ENCODE results near the gene MLLT3.
A peak's percentile ranks its signal among the peaks of the same experiment; 100 is the strongest.

The MLLT3 gene

DNA sequence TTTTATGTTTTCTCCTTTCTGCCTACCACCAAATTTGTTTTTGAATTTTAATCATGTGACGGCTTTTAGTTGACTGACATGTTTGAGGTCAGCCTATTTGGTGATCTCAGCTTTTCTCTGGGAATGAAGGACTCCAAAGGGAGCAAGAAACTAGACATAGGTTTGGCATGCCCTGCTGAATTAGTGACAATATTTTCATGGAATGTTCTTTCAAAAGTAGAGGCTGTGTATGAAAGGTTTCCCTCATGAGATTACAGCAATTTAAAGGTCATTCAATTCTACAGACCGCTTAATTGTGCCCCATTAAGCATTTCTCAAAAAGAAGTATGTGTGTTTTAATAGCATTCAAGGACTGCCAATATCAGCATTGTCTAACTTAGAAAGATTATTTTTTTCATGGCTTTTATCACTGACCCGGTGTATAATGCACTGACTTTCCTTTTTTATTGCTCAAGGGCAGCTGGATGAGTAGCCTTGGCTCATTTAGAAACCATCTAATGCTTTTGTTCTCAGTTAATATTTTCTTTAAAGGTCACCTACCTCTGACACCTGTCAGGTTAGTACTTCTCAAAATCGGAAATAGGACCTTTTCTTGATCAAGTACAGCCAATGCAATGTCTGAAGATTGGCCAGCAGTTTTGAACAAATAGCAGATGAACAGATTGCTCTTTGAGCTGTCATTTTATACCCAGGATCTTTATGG, 8.1 kb upstream of the MLLT3 start:
- no peak overlapping the region for H3K27ac ChIP-seq (ENCODE audit: low read depth, low read length, severe bottlenecking)
- H3K36me3 ChIP-seq (ENCODE audit: control insufficient read depth, insufficient read depth, low read length): no peaks in the 10 kb centered on the region
- WGBS, 2 experiments (ENCODE audit: insufficient coverage in 2 of 2): 85 to 96% methylated on average over 1 to 4 of the region's 4 CpGs
- no peaks in the 10 kb centered on the region for H3K4me1 ChIP-seq (ENCODE audit: control insufficient read depth, insufficient read depth, low read length, poor library complexity, severe bottlenecking)
- H3K9me3 ChIP-seq (ENCODE audit: control insufficient read depth, low read length): no peaks in the 10 kb centered on the region
- no peak overlapping the region for H3K4me3 ChIP-seq (ENCODE audit: extremely low read depth, insufficient read depth, low read length, poor library complexity, severe bottlenecking)

DNA sequence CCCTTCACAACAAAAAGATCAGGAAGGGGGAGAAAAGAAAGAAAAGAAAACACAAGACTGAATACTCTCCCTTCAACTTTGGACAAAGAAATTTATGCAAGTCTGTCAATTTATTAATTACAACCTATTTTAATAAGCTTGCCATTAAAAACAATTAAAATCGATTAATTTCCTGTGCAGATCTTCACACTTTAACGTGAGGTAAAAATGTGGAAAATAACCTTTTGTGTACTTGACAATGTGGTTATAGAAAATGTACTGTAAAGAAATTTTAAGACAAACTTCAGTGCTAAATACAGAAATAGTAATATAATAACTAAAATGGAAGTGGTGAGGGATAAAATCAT, 2.7 kb upstream of the MLLT3 start:
- H3K36me3 ChIP-seq (ENCODE audit: control insufficient read depth, insufficient read depth, low read length): no peaks in the 10 kb centered on the region
- peaks cover 5% of the 10 kb centered on the region for H3K4me1 ChIP-seq (ENCODE audit: control insufficient read depth, insufficient read depth, low read length, poor library complexity, severe bottlenecking)
- no peaks in the 10 kb centered on the region for H3K9me3 ChIP-seq (ENCODE audit: control insufficient read depth, low read length)
- H3K27ac ChIP-seq (ENCODE audit: low read depth, low read length, severe bottlenecking): no peak overlapping the region
- H3K4me3 ChIP-seq (ENCODE audit: extremely low read depth, insufficient read depth, low read length, poor library complexity, severe bottlenecking): no peak overlapping the region
- no CpG with 5 or more reads among the region's 2 CpGs for whole genome bisulfite sequencing, 2 experiments (ENCODE audit: insufficient coverage in 2 of 2)

DNA sequence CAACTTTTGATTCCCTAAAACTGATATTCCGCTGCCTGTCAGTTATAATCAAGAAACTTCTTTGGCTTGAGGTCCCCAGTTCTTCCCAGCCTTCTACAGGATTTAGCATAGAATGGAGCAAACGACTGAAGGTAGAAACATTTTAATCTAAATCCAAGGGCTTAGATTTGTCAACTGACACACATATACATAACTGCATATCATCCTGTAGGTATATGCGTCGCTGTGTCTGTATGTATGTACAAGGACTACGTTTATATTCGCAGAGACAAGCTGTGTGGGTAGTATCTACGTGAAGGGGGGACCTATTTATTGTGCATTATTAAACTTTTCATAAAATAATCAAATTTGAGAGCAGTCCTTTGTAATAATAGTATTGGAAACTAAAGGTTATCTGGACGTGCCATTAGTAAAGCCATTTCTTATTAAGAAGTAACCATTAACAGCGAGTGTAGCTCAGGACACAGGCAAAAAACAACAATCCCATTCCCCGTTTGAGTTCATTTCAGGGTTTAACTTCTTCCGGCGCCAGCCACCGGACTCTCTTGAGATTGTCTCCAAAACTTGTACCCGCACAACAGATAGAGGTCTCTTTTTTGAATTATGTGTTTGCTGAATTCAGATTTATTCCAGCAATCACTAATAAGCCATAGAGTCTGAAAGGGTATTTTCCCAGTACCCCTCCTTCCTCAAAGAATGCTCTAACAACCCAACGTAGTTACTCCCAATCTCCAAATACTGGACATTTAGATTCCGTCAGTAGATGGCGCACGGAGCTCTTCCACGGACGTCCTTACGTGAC, 2.1 kb upstream of the MLLT3 start:
- 24 to 33% methylated on average over 1 to 3 of the region's 21 CpGs for WGBS, 2 experiments (ENCODE audit: insufficient coverage in 2 of 2)
- Histone ChIP-seq H3K4me3 (ENCODE audit: extremely low read depth, insufficient read depth, low read length, poor library complexity, severe bottlenecking) (peak overlapping the region; percentile 86), H3K27ac (ENCODE audit: low read depth, low read length, severe bottlenecking) (no peak overlapping the region), H3K4me1 (ENCODE audit: control insufficient read depth, insufficient read depth, low read length, poor library complexity, severe bottlenecking) (peaks cover 5% of the 10 kb centered on the region), H3K36me3 (ENCODE audit: control insufficient read depth, insufficient read depth, low read length) (no peaks in the 10 kb centered on the region), H3K9me3 (ENCODE audit: control insufficient read depth, low read length) (no peaks in the 10 kb centered on the region)

DNA sequence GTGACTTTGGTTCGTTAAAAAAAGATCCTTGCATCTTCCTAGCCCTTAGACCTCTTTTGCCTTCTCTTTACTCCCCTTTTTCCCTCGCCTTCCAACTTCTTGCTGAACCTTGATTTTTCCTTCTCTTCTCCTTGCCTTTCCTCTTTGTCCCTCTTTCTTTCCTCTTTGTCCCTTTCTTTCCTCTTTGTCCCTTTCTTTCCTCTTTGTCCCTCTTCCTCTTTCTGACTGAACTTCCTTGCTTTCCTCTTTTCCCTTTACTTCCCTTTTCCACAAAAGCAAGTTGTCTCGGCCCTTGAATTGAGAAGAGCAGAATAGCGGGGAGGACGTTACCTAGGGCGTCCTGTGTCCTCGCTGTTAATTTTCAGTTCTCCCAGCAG, 1.4 kb upstream of the MLLT3 start:
- WGBS, 2 experiments (ENCODE audit: insufficient coverage in 2 of 2): 1 to 3% methylated on average over 5 to 6 of the region's 7 CpGs
- no peak overlapping the region for H3K27ac ChIP-seq (ENCODE audit: low read depth, low read length, severe bottlenecking)
- no peaks in the 10 kb centered on the region for H3K9me3 ChIP-seq (ENCODE audit: control insufficient read depth, low read length)
- peaks cover 5% of the 10 kb centered on the region for H3K4me1 ChIP-seq (ENCODE audit: control insufficient read depth, insufficient read depth, low read length, poor library complexity, severe bottlenecking)
- peak overlapping the region; percentile 86 for H3K4me3 ChIP-seq (ENCODE audit: extremely low read depth, insufficient read depth, low read length, poor library complexity, severe bottlenecking)
- no peaks in the 10 kb centered on the region for H3K36me3 ChIP-seq (ENCODE audit: control insufficient read depth, insufficient read depth, low read length)

DNA sequence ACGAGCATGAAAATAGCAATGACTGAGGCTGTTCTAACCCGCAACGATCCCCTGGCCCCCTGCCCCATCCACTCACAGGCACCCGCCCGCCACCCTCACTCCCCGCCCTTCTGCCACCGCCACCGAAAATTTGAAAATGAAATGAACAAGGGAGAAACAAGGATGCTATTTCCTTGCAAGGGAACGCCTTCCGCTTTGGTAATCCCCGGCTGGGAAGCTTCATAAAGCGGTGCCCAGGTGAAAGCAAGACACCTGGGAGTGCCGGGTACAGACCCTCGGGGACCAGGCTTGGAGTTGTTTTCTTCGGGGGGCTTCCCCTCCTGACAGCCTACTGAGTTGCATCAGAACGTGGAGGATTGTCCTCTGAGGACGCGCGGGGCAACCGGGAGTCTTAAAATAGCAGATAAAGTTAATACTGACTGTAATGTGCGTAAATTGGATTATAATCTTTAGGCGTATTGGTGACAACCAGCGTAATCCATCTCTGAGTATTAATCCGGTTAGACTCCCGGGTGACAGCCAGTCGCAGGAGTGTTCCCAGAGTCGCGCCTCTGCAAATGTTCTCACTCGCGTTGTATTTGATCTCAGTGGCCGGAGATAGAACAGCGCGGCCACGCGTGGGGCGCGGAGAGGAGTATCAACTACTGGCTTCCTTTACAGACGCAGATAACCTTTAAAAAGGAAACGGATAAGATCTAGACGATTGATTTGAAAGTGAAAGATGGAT, 885 bp upstream of the MLLT3 start:
- H3K9me3 ChIP-seq (ENCODE audit: control insufficient read depth, low read length): no peaks in the 10 kb centered on the region
- WGBS, 2 experiments (ENCODE audit: insufficient coverage in 2 of 2): 1% methylated on average over 25 to 30 of the region's 40 CpGs
- H3K4me1 ChIP-seq (ENCODE audit: control insufficient read depth, insufficient read depth, low read length, poor library complexity, severe bottlenecking): peaks cover 5% of the 10 kb centered on the region
- H3K36me3 ChIP-seq (ENCODE audit: control insufficient read depth, insufficient read depth, low read length): no peaks in the 10 kb centered on the region
- H3K4me3 ChIP-seq (ENCODE audit: extremely low read depth, insufficient read depth, low read length, poor library complexity, severe bottlenecking): peak overlapping the region; percentile 86
- H3K27ac ChIP-seq (ENCODE audit: low read depth, low read length, severe bottlenecking): no peak overlapping the region

DNA sequence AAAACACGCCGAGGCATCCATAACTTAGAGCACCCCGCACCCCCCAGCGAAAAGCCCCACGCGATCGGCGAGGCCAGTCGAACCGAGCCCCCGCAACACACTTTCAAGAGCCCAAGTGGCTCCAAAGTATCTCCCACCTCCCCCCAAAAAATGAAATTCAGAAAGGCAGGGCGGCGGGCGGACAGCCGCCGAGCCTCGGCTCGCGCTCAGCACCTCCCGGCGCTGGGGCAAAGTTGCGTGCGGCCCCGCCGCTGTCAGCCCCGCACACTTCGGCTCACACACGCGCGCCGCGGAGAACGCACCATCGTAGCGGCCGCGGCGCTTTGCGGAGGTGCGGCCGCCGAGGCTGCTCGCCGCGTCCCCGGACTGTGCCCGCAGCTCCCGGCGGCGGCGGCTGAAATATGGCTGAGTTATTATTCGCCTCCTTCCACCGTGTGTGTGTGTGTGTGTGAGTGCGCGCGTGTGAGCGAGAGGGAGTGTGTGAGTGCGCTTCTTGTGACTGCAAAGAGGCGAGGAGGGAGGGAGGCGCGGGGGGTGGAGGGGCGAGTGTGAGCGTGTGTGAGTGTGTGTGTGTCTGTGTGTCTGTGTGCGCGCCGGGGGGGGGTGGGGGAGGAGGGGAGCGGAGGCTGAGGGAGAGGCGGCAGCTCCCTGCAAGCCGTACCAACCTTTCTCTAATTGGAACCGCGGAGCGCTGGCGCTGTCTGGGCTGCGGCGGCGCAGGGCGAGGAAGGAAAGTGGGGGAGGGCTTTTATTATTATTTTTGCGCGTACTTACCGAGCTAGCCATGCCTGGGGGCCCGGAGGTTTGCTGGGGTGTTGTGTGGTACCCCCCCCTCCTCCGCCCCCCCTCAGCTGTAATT, 599 bp downstream of the MLLT3 start:
- 1% methylated on average over 43 to 49 of the region's 82 CpGs for WGBS, 2 experiments (ENCODE audit: insufficient coverage in 2 of 2)
- Histone ChIP-seq H3K4me1 (ENCODE audit: control insufficient read depth, insufficient read depth, low read length, poor library complexity, severe bottlenecking) (peaks cover 5% of the 10 kb centered on the region), H3K4me3 (ENCODE audit: extremely low read depth, insufficient read depth, low read length, poor library complexity, severe bottlenecking) (peak overlapping the region; percentile 86), H3K36me3 (ENCODE audit: control insufficient read depth, insufficient read depth, low read length) (no peaks in the 10 kb centered on the region), H3K27ac (ENCODE audit: low read depth, low read length, severe bottlenecking) (peak overlapping the region; percentile 88), H3K9me3 (ENCODE audit: control insufficient read depth, low read length) (no peaks in the 10 kb centered on the region)

DNA sequence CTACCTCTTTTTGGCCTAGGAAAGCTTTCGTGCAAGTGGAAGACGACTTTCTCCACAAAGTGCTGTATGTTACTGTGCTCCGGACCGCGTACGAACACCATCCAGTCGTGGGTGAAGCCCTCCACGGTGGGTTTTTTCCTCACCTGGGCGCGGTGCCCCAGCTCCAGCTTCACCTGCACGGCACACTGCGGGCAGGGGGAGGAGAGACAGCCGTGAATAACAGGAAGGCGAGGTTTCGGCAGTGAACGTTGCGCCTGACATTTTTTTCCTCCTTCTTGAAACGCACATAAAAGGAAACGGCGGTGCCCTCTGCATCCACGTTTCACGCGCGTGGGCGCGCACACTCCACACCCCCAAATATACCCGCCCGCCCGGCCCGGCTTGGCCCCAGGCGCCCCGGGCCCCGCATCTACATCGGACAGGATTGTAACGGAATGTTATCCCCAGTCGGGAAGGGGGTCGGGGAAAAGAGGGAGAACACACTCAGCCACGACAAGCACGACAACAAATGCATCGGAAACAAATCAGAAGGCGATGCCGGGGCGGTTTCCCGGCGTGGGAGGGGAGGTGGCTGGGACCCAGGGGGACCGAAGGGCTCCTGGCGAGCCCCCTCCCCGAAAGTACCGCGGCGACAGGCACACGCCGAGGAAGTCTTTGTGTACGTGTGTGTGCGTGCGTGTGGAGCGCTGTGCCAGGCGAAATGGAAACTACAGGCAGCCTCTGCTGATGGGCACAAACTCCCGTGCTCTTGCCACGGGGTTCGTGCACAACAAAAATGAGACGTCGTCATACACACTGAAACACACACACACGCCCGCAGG, 1.4 kb downstream of the MLLT3 start:
- 0% methylated on average over 34 to 42 of the region's 65 CpGs for WGBS, 2 experiments (ENCODE audit: insufficient coverage in 2 of 2)
- H3K36me3 ChIP-seq (ENCODE audit: control insufficient read depth, insufficient read depth, low read length): no peaks in the 10 kb centered on the region
- peaks cover 5% of the 10 kb centered on the region for H3K4me1 ChIP-seq (ENCODE audit: control insufficient read depth, insufficient read depth, low read length, poor library complexity, severe bottlenecking)
- H3K4me3 ChIP-seq (ENCODE audit: extremely low read depth, insufficient read depth, low read length, poor library complexity, severe bottlenecking): peak overlapping the region; percentile 86
- no peaks in the 10 kb centered on the region for H3K9me3 ChIP-seq (ENCODE audit: control insufficient read depth, low read length)
- H3K27ac ChIP-seq (ENCODE audit: low read depth, low read length, severe bottlenecking): no peak overlapping the region

DNA sequence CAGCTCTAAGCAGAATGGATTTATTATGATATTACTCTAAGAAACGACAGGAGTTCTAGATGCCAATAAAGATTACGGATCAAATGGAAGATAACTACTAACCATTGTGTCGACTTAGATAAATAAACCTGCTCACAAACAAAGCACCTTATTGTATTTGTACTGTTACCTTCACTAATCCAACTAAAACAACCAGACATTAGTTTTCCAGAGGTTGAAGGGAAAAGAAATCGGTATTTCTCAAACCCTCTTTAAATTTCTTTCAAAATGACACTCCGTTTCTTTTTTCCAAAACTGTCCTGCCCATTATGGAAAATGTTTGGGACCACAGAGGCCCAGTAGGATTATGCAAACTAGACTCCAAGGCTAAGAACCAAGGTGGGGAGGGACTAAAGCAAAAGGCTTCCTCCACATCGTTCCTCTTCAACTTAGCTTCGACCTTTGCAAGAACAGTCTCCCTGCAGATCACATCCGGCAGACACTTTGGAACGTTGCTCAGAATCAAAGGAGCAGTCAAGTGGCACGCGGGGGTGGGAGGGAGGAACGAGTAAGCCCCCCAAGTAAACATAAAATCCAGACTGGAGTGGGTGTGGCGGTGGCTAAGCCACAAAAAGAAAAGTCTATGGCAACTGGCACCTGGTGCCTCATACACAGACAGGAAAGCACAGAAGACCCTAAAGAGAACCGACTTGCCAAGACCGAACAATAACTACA, 2.7 kb downstream of the MLLT3 start:
- peaks cover 5% of the 10 kb centered on the region for H3K4me1 ChIP-seq (ENCODE audit: control insufficient read depth, insufficient read depth, low read length, poor library complexity, severe bottlenecking)
- peak overlapping the region; percentile 86 for H3K4me3 ChIP-seq (ENCODE audit: extremely low read depth, insufficient read depth, low read length, poor library complexity, severe bottlenecking)
- WGBS, 2 experiments (ENCODE audit: insufficient coverage in 2 of 2): 19 to 20% methylated on average over 2 to 3 of the region's 15 CpGs
- no peaks in the 10 kb centered on the region for H3K9me3 ChIP-seq (ENCODE audit: control insufficient read depth, low read length)
- no peaks in the 10 kb centered on the region for H3K36me3 ChIP-seq (ENCODE audit: control insufficient read depth, insufficient read depth, low read length)
- H3K27ac ChIP-seq (ENCODE audit: low read depth, low read length, severe bottlenecking): no peak overlapping the region

DNA sequence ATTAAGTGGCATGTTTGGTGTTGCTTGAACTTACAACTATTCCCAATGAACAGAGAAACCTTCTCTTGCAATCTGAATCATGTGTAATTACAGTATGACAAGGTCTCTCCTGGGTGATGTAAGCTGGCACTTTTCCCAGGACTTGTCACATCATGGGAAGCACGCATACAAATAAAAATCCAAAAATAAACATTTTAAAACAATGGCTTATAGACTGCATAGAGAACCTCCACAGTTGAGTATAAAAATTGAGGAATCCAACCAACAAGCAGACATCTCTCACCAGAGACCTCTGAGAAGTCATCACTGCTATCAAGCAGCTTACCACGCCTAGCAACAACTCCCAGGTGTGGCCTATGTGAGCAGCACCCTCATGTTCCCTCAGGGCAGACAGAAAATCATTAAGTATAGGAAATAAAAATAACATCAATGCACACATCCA, 3.9 kb downstream of the MLLT3 start:
- H3K9me3 ChIP-seq (ENCODE audit: control insufficient read depth, low read length): no peaks in the 10 kb centered on the region
- no CpG with 5 or more reads among the region's 2 CpGs for WGBS, 2 experiments (ENCODE audit: insufficient coverage in 2 of 2)
- no peaks in the 10 kb centered on the region for H3K4me1 ChIP-seq (ENCODE audit: control insufficient read depth, insufficient read depth, low read length, poor library complexity, severe bottlenecking)
- no peak overlapping the region for H3K4me3 ChIP-seq (ENCODE audit: extremely low read depth, insufficient read depth, low read length, poor library complexity, severe bottlenecking)
- no peak overlapping the region for H3K27ac ChIP-seq (ENCODE audit: low read depth, low read length, severe bottlenecking)
- H3K36me3 ChIP-seq (ENCODE audit: control insufficient read depth, insufficient read depth, low read length): no peaks in the 10 kb centered on the region

Measured in mesodermal cell (in vitro differentiated cells).